Mammary epithelial cell (primary cell): ENCODE measurements around the gene ZNF507.

Source experiments
- EZH2 ChIP-seq: IDR thresholded peaks from 2 replicates; pipeline ENCODE4 v1.6.1; 2012; ENCODE audit warnings: low read length, inconsistent platforms, borderline replicate concordance
- TF ChIP-seq, protein P1 (sequence below), 2 donors: IDR thresholded peaks in 1 of 2; conservative IDR thresholded peaks in 1 of 2; 2 replicates each; pipeline ENCODE4 v1.5.1; 2011 to 2012; ENCODE audit warnings: inconsistent platforms in 2 of 2, low read length in 2 of 2, mild to moderate bottlenecking in 2 of 2, control low read depth in 1 of 2, low read depth in 1 of 2; ENCODE audit not compliant: insufficient read depth in 1 of 2; ENCODE audit errors: extremely low read depth in 1 of 2

DNA sequence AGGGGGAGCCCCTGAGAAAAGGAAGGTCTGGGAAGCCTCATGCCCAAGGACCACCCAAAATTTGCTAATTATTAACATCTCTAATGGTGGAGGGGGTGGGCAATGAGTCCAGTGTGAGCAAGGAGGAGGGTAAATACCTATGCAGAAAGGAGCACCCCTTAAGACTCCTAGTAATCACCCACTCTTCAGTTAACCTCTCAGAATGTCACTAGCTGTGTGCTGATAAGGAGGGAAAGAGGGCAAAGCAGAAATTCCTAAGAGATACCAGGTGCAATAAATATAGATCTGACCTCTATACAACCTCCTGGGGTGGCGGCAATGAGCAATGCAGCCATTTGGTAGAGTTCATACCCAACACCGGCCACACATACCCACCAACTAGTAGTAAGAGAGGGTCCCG is 47.5 kb downstream of the ZNF507 start:
- TF ChIP-seq, protein P1, sequence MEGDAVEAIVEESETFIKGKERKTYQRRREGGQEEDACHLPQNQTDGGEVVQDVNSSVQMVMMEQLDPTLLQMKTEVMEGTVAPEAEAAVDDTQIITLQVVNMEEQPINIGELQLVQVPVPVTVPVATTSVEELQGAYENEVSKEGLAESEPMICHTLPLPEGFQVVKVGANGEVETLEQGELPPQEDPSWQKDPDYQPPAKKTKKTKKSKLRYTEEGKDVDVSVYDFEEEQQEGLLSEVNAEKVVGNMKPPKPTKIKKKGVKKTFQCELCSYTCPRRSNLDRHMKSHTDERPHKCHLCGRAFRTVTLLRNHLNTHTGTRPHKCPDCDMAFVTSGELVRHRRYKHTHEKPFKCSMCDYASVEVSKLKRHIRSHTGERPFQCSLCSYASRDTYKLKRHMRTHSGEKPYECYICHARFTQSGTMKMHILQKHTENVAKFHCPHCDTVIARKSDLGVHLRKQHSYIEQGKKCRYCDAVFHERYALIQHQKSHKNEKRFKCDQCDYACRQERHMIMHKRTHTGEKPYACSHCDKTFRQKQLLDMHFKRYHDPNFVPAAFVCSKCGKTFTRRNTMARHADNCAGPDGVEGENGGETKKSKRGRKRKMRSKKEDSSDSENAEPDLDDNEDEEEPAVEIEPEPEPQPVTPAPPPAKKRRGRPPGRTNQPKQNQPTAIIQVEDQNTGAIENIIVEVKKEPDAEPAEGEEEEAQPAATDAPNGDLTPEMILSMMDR (conservative IDR thresholded peaks at IDR 0.05 in 1 of 2, IDR thresholded peaks at IDR 0.05 in 1 of 2; ENCODE audit: extremely low read depth in 1 of 2, insufficient read depth in 1 of 2, low read depth in 1 of 2, low read length in 2 of 2) = no peak
- no peak for TF ChIP-seq EZH2
